IMR-90 (cell line): Measurements from ENCODE around the gene TAOK1. TPM values are rescaled to one million over a fixed set of nuclear protein-coding genes. Genes with fewer than 3 reads are reported as not detected.

Experiments used
- ATAC-seq: fragments of 200-7000 bp; cut with Tn5 transposase; 2 replicates; pipeline ENCODE4 v1.9.1; 2020; ENCODE audit warnings: low read depth, mild to moderate bottlenecking, moderate library complexity
- BruUV-seq: library from RNA; stranded (reverse); fragments of 400-500 nt; replicated peaks from 2 replicates; lab custom pipeline; 2021; lab: Mats Ljungman, UMichigan
- CTCF ChIA-PET: fragments of 300-600 bp; formaldehyde crosslinking; extraction: SDS; loops from one replicate; lab custom pipeline; 2021; ENCODE audit warnings: antibody characterized with exemption; lab: Yijun Ruan, JAX
- POLR2A ChIA-PET: fragments of 300-600 bp; sonication (Branson Sonifier 250); formaldehyde crosslinking; loops from one replicate; lab custom pipeline; 2022; ENCODE audit warnings: antibody characterized with exemption; ENCODE audit not compliant: unreplicated experiment; lab: Charles Lee
- DNase-seq: peaks from one replicate; pipeline ENCODE4 v3.0.0; 2013
- H2AFZ ChIP-seq: replicated peaks from 2 replicates; pipeline ENCODE3; 2013; ENCODE audit warnings: low read length, mild to moderate bottlenecking; ENCODE audit not compliant: poor library complexity
- H2AK5ac ChIP-seq: 2 replicates; pipeline ENCODE4 v1.6.1; 2013; ENCODE audit warnings: low read depth, low read length, inconsistent platforms
- H2AK9ac ChIP-seq: replicated peaks from 2 replicates; pipeline ENCODE3; 2013; ENCODE audit warnings: mild to moderate bottlenecking, low read depth, low read length, moderate library complexity; ENCODE audit not compliant: poor library complexity
- H2BK120ac ChIP-seq: 2 replicates; pipeline ENCODE4 v1.6.1; 2013; ENCODE audit warnings: low read depth, low read length, inconsistent platforms
- H2BK15ac ChIP-seq: 3 replicates; pipeline ENCODE4 v1.6.1; 2013; ENCODE audit warnings: low read depth, low read length, inconsistent platforms
- H2BK20ac ChIP-seq: 2 replicates; pipeline ENCODE4 v1.6.1; 2013; ENCODE audit warnings: low read depth, mild to moderate bottlenecking, inconsistent platforms, low read length, moderate library complexity
- H2BK5ac ChIP-seq: 2 replicates; pipeline ENCODE4 v1.6.1; 2013; ENCODE audit warnings: mild to moderate bottlenecking, low read depth, low read length, inconsistent platforms; ENCODE audit not compliant: poor library complexity, severe bottlenecking
- H3K14ac ChIP-seq: replicated peaks from 2 replicates; pipeline ENCODE4 v1.6.1; 2013; ENCODE audit warnings: low read depth, low read length, inconsistent platforms
- H3K18ac ChIP-seq: 2 replicates; pipeline ENCODE4 v1.6.1; 2013; ENCODE audit warnings: low read depth, low read length, control low read depth
- H3K23ac ChIP-seq: 2 replicates; pipeline ENCODE4 v1.6.1; 2013; ENCODE audit warnings: low read depth, low read length, inconsistent platforms
- H3K27ac ChIP-seq: 2 replicates; pipeline ENCODE4 v1.5.1; 2013; ENCODE audit warnings: mild to moderate bottlenecking, control low read depth, low read length; ENCODE audit not compliant: insufficient read depth
- H3K27me3 ChIP-seq: 2 replicates; pipeline ENCODE4 v1.6.1; 2013; ENCODE audit warnings: low read length; ENCODE audit not compliant: control insufficient read depth, insufficient read depth
- H3K36me3 ChIP-seq: 2 replicates; pipeline ENCODE4 v1.6.1; 2013; ENCODE audit warnings: low read length, mixed read lengths; ENCODE audit not compliant: control insufficient read depth, insufficient read depth
- H3K4ac ChIP-seq: 2 replicates; pipeline ENCODE4 v1.6.1; 2013; ENCODE audit warnings: low read depth, low read length, inconsistent platforms
- H3K4me1 ChIP-seq: 2 replicates; pipeline ENCODE4 v1.6.1; 2013; ENCODE audit warnings: low read length, mixed read lengths; ENCODE audit not compliant: control insufficient read depth, insufficient read depth
- H3K4me2 ChIP-seq: 2 replicates; pipeline ENCODE4 v1.6.1; 2013; ENCODE audit warnings: low read depth, mild to moderate bottlenecking, control low read depth, low read length, moderate library complexity
- H3K4me3 ChIP-seq: 2 replicates; pipeline ENCODE4 v1.5.1; 2013; ENCODE audit warnings: low read depth, mild to moderate bottlenecking, control low read depth, low read length, moderate library complexity; ENCODE audit not compliant: insufficient read depth
- H3K56ac ChIP-seq: 2 replicates; pipeline ENCODE4 v1.6.1; 2013; ENCODE audit warnings: low read length, inconsistent platforms; ENCODE audit not compliant: insufficient read depth; ENCODE audit errors: extremely low read depth
- H3K79me1 ChIP-seq, 2 experiments: 2 replicates each; pipeline ENCODE4 v1.6.1; 2013; ENCODE audit warnings: low read length in 2 of 2, inconsistent platforms in 1 of 2, low read depth in 1 of 2
- H3K9ac ChIP-seq: 2 replicates; pipeline ENCODE4 v1.6.1; 2013; ENCODE audit warnings: low read depth, low read length, control low read depth
- H3K9me1 ChIP-seq: 2 replicates; pipeline ENCODE4 v1.6.1; 2013; ENCODE audit warnings: low read length, inconsistent platforms; ENCODE audit not compliant: insufficient read depth
- H3K9me3 ChIP-seq: 2 replicates; pipeline ENCODE4 v1.6.1; 2013; ENCODE audit warnings: low read length; ENCODE audit not compliant: control insufficient read depth, insufficient read depth
- H4K20me1 ChIP-seq: 2 replicates; pipeline ENCODE4 v1.6.1; 2013; ENCODE audit warnings: low read length, inconsistent platforms; ENCODE audit not compliant: insufficient read depth
- H4K5ac ChIP-seq: 2 replicates; pipeline ENCODE4 v1.6.1; 2013; ENCODE audit warnings: mild to moderate bottlenecking, low read depth, low read length, control low read depth
- H4K8ac ChIP-seq, 2 experiments: 2 replicates each; pipeline ENCODE4 v1.6.1; 2013; ENCODE audit warnings: low read depth in 2 of 2, low read length in 2 of 2, control low read depth in 1 of 2, inconsistent platforms in 1 of 2
- H4K91ac ChIP-seq: 2 replicates; pipeline ENCODE4 v1.6.1; 2013; ENCODE audit warnings: low read depth, low read length, inconsistent platforms; ENCODE audit not compliant: insufficient read depth
- CEBPB ChIP-seq: IDR thresholded peaks from 2 replicates; pipeline ENCODE4 v1.6.1; 2012; ENCODE audit warnings: low read depth, low read length, improper control_type of control experiment
- CTCF ChIP-seq: conservative IDR thresholded peaks from 2 replicates; pipeline ENCODE4 v1.5.1; 2012; ENCODE audit warnings: mild to moderate bottlenecking, low read depth, low read length, improper control_type of control experiment
- ELK1 ChIP-seq: fragments of 150-350 bp; IDR thresholded peaks from 2 replicates; pipeline ENCODE4 v1.6.1; 2016; ENCODE audit warnings: low read depth, mild to moderate bottlenecking, low read length, moderate library complexity, borderline replicate concordance
- FOS ChIP-seq: fragments of 150-350 bp; IDR thresholded peaks from 2 replicates; pipeline ENCODE4 v1.6.1; 2016; ENCODE audit warnings: low read depth, low read length
- MAFK ChIP-seq: IDR thresholded peaks from 2 replicates; pipeline ENCODE4 v1.6.1; 2012; ENCODE audit warnings: low read depth, low read length, improper control_type of control experiment
- MAZ ChIP-seq: IDR thresholded peaks from 2 replicates; pipeline ENCODE4 v1.6.1; 2012; ENCODE audit warnings: low read depth, mild to moderate bottlenecking, low read length, improper control_type of control experiment, moderate library complexity, borderline replicate concordance
- MXI1 ChIP-seq: IDR thresholded peaks from 2 replicates; pipeline ENCODE4 v1.6.1; 2012; ENCODE audit warnings: low read depth, mild to moderate bottlenecking, low read length, moderate library complexity, borderline replicate concordance
- NFE2L2 ChIP-seq: fragments of 150-350 bp; IDR thresholded peaks from 2 replicates; pipeline ENCODE4 v1.6.1; 2016; ENCODE audit warnings: low read depth, mild to moderate bottlenecking, low read length
- POLR2A ChIP-seq: IDR thresholded peaks from 2 replicates; pipeline ENCODE4 v1.6.1; 2012; ENCODE audit warnings: mild to moderate bottlenecking, low read depth, low read length
- RCOR1 ChIP-seq: IDR thresholded peaks from 2 replicates; pipeline ENCODE4 v1.6.1; 2012; ENCODE audit warnings: mild to moderate bottlenecking, low read length, improper control_type of control experiment; ENCODE audit not compliant: insufficient replicate concordance
- RFX5 ChIP-seq: IDR thresholded peaks from 2 replicates; pipeline ENCODE4 v1.8.0; 2012; ENCODE audit warnings: low read depth, mild to moderate bottlenecking, low read length, moderate library complexity
- SMC3 ChIP-seq: fragments of 150-350 bp; IDR thresholded peaks from 2 replicates; pipeline ENCODE4 v1.6.1; 2016; ENCODE audit warnings: low read depth, mild to moderate bottlenecking, antibody characterized with exemption, low read length, moderate library complexity
- USF2 ChIP-seq: fragments of 150-350 bp; IDR thresholded peaks from 2 replicates; pipeline ENCODE4 v1.6.1; 2017; ENCODE audit warnings: mild to moderate bottlenecking, antibody characterized with exemption, low read length, low read depth
- WGBS, 2 experiments: methylation state at CpG; one replicate each; pipeline versions ENCODE4 v1.1.5 to v1.1.7; 2013; ENCODE audit warnings: missing lambda C conversion rate in 2 of 2; ENCODE audit not compliant: insufficient read length in 1 of 2; ENCODE audit errors: extremely low coverage in 2 of 2; 5-methylcytosine and 5-hydroxymethylcytosine counted together
- dilution Hi-C: fragments of 300-500 bp; cut with HindIII; formaldehyde crosslinking; loops from one replicate; pipeline ENCODE4 v1.14.3; 2018; ENCODE audit warnings: low sequenced_read_pairs; ENCODE audit not compliant: unreplicated experiment
- in situ Hi-C: fragments of 300-500 bp; cut with MboI; formaldehyde crosslinking; loops from 3 replicates; pipeline ENCODE4 v1.14.3; 2019; ENCODE audit warnings: low sequenced_read_pairs, inconsistent platforms, mixed read lengths
- intact Hi-C: fragments of 100-400 bp; cut with micrococcal nuclease; formaldehyde crosslinking; loops from 2 replicates; pipeline ENCODE4 v1.10.0; 2022
- polyA plus RNA-seq, 3 experiments: library from polyadenylated mRNA; depleted of rRNA; stranded (reverse); fragments of >200 nt; gene quantifications; 2 replicates each; pipeline ENCODE4 v1.2.3, GENCODE V29; 2012; ENCODE audit warnings: low replicate concordance in 1 of 3
- total RNA-seq: library from RNA; depleted of rRNA; stranded (reverse); fragments of >200 nt; gene quantifications from 2 replicates; pipeline ENCODE4 v1.2.3, GENCODE V29; 2012

TAOK1 gene
- total and polyA plus RNA-seq, 2 of the 4 experiments (the other 2 are of a cell fraction) = 9.8 to 91.8 TPM

GRCh38 chr17:29589524-29590410 is 199.6 kb downstream of the TAOK1 start, which contains the start of gene GIT1:
Gene GIT1, minus strand, starts transcription at chr17:29589648. Its CDS starts 270 bp downstream, at chr17:29589378.
- Histone ChIP-seq H4K20me1 (peaks cover 54% of the 10 kb centered on the region), H4K91ac (peak within 1 kb of the TSS; percentile 89), H2AK5ac (peak within 1 kb of the TSS; percentile 90), H3K18ac (peak within 1 kb of the TSS; percentile 70; the same call in 1 of the 2 replicates), H3K36me3 (no peaks in the 10 kb centered on the region), H3K9ac (peak within 1 kb of the TSS; percentile 84), H3K14ac (peak within 1 kb of the TSS; percentile 77), H3K9me1 (peaks cover 20% of the 10 kb centered on the region), H3K23ac (peak within 1 kb of the TSS; percentile 84), H3K4me1 (peaks cover 43% of the 10 kb centered on the region), H2BK120ac (peak within 1 kb of the TSS; percentile 78), H4K8ac (peak within 1 kb of the TSS; percentile 95 to 97), H2BK20ac (peak within 1 kb of the TSS; percentile 11; the same call in 1 of the 2 replicates), H3K4me3 (peak within 1 kb of the TSS; percentile 85), H3K27me3 (peaks cover 2% of the 10 kb centered on the region; the same call in 1 of the 2 replicates), H2BK15ac (peak within 1 kb of the TSS; percentile 64; the same call in 2 of the 3 replicates), H4K5ac (peak within 1 kb of the TSS; percentile 81), H2BK5ac (peak within 1 kb of the TSS; percentile 82), H2AFZ (peak within 1 kb of the TSS; percentile 97), H3K4ac (peak within 1 kb of the TSS; percentile 93), H3K9me3 (no peaks in the 10 kb centered on the region), H3K4me2 (peak within 1 kb of the TSS; percentile 92), H3K27ac (peak within 1 kb of the TSS; percentile 92), H3K56ac (0 out of 2 replicates have a peak within 1 kb of the TSS, but pooled peaks have one; percentile 25), H2AK9ac (peak within 1 kb of the TSS; percentile 93), H3K79me1 (peaks cover 20 to 59% of the 10 kb centered on the region in 2 experiments; a peak in 3 of 4 replicates)
- ChIA-PET POLR2A (no interaction called here), CTCF (no interaction called here)
- intact Hi-C loops (loop anchor here (1.0 kb wide), 1 partner anchor 9 kb away; no protein-coding TSS in a partner anchor), dilution Hi-C loops (no loop called here), in situ Hi-C loops (no loop called here)
- 4% methylated on average over 16 of the region's 70 CpGs; no CpG with 5 or more reads in 1 of the 2 experiments for WGBS, 2 experiments
- BruUV-seq = no TSS peak
- peak; percentile 82 for ATAC-seq
- DNase-seq = peak; percentile 78
- TF ChIP-seq CEBPB (no peak), MXI1 (peak; percentile 57), RFX5 (no peak), SMC3 (no peak), RCOR1 (no peak), NFE2L2 (no peak), MAZ (peak; percentile 96), MAFK (no peak), USF2 (no peak), FOS (no peak), ELK1 (no peak), POLR2A (no peak), CTCF (peak; percentile 19; the same call in 1 of the 2 replicates)
